Measurements from ENCODE around the gene FTO.

DNA sequence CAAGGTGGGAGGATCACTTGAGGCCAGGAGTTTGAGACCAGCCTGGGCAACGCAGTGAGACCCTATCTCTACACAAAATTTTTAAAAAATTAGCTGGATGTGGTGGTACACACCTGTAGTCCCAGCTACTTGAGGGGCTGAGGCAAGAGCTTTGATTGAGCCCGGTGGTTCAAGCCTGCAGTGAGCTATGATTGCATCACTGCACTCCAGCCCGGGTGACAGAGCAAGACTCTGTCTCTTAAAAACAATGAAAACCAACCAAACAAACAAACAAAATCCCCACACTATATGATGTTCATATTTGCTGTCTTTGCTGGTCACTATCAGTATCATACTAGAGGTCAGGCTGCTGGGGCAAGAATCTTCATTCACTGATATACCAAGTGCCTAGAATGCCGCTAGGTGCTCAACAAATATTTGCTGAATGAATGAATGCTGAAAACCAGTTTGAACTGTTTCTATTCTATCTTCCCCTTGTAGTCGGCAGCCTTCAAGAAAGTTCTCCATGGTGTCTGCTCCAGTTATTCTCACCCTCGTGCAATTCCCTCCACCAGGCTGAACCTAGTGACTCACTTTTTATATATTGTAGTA lies 455.6 kb downstream of the FTO start:
- TF ChIP-seq CTCF (IDR thresholded peaks at IDR 0.05): no peak
- no peak for TF ChIP-seq POLR2A (IDR thresholded peaks at IDR 0.05)
- TF ChIP-seq POLR2AphosphoS5 (IDR thresholded peaks at IDR 0.05; ENCODE audit: insufficient read depth in 1 of 2, low read depth in 1 of 2): no peak
